HG03354 (cell line): ENCODE results near the gene NAT14.
"Not testable (repeated sequence)": the region's sequence is repeated elsewhere in the genome, so short reads cannot be mapped to it uniquely, and the experiment has no call there.

Experiments used
- ATAC-seq: cut with Tn5 transposase; IDR thresholded peaks from one replicate; pipeline ENCODE4 v1.9.1; 2021; ENCODE audit warnings: mild to moderate bottlenecking; ENCODE audit not compliant: unreplicated experiment, poor library complexity, severe bottlenecking

Gene NAT14

GRCh38 chr19:55528030-55528803 lies 43.2 kb downstream of the NAT14 start:
- ATAC-seq = no peak

DNA sequence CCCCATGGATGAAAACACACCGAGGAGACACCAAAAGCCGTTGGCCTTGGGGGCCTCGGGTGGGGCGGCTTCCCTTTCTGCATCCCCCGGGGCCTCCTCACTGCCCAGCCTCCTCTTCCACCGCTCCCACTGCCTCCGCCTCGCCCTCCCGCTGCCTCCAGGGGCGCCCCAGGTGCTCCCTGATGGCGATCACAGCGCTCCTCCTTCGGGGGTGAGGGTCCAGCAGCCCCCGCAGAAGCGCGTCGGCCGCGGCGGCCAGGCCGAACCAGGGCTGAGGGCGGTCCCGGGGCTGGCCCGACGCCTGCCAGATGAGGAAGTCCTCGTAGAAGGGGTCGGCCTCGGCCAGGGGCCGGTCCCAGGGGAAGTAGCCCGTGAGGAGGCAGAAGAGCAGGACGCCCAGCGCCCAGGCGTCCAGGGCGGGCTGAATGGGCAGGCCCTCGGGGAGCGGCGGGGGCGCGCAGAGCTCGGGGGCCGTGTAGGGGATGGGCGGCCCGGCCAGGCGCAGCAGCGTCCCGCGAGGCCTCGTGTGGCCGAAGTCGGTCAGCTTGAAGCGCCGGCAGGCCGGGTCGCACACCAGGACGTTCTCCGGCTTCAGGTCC lies 44.7 kb downstream of the NAT14 start:
- no peak for ATAC-seq

- ATAC-seq = no peak
These were observed 46.0 kb downstream of the NAT14 start for GRCh38 chr19:55530996-55531395.

GRCh38 chr19:55534280-55534679 lies 49.3 kb downstream of the NAT14 start:
- ATAC-seq = not testable (repeated sequence)

- ATAC-seq = no peak
These were observed 50.4 kb downstream of the NAT14 start for GRCh38 chr19:55535173-55535964.

GRCh38 chr19:55535965-55536350 lies 51.0 kb downstream of the NAT14 start:
- ATAC-seq = no peak

DNA sequence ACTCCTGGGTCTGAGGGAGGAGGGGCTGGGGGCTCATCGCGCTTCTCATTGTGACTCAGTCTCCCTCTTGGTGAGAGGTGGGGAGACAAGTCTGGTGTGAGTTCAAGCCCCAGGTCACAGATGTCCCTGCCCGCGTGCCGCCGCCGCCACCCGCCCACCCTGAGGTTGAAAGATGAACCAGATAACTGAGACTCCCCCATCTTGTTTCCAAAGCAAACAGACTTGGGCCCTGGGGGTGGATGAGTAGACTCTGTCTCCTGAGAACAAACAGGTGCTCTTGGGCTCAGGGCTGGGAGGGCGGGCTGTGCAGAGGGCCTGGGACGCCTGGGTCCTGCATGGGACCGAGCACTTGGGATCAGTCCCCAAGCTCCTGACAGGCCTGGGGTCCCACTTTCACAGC lies 51.4 kb downstream of the NAT14 start:
- ATAC-seq = no peak
